ENCODE results near the gene EFHC1.

The EFHC1 gene

GRCh38 chr6:52518279-52518945 lies 98.3 kb downstream of the EFHC1 start:
- peaks cover 22% of the 10 kb centered on the region for H3K4me1 ChIP-seq (ENCODE audit: insufficient read depth, low read length, poor library complexity, severe bottlenecking)
- no peaks in the 10 kb centered on the region for H3K9me3 ChIP-seq (ENCODE audit: insufficient read depth, low read depth, low read length)
- H2AFZ ChIP-seq (ENCODE audit: low read length) = no peak overlapping the region
- no peaks in the 10 kb centered on the region for H3K27me3 ChIP-seq (ENCODE audit: insufficient read depth, low read length, poor library complexity, severe bottlenecking)
- H3K4me3 ChIP-seq (ENCODE audit: low read length, poor library complexity, severe bottlenecking) = no peak overlapping the region
- H3F3A ChIP-seq (ENCODE audit: low read depth) = no peaks in the 10 kb centered on the region
- peak overlapping the region; percentile 19 for H3K4me2 ChIP-seq (ENCODE audit: low read depth, low read length, poor library complexity, severe bottlenecking)
- H3K9ac ChIP-seq (ENCODE audit: low read depth, low read length, poor library complexity, severe bottlenecking) = peak overlapping the region; percentile 13
- no peaks in the 10 kb centered on the region for H3K9me2 ChIP-seq (replicated peaks; ENCODE audit: low read depth, low read length)
- no peak for TF ChIP-seq EZH2phosphoT487 (IDR thresholded peaks at IDR 0.05; ENCODE audit: borderline replicate concordance)
- TF ChIP-seq, protein P1, sequence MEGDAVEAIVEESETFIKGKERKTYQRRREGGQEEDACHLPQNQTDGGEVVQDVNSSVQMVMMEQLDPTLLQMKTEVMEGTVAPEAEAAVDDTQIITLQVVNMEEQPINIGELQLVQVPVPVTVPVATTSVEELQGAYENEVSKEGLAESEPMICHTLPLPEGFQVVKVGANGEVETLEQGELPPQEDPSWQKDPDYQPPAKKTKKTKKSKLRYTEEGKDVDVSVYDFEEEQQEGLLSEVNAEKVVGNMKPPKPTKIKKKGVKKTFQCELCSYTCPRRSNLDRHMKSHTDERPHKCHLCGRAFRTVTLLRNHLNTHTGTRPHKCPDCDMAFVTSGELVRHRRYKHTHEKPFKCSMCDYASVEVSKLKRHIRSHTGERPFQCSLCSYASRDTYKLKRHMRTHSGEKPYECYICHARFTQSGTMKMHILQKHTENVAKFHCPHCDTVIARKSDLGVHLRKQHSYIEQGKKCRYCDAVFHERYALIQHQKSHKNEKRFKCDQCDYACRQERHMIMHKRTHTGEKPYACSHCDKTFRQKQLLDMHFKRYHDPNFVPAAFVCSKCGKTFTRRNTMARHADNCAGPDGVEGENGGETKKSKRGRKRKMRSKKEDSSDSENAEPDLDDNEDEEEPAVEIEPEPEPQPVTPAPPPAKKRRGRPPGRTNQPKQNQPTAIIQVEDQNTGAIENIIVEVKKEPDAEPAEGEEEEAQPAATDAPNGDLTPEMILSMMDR (conservative IDR thresholded peaks at IDR 0.05; ENCODE audit: low read length) = no peak
- H3K79me2 ChIP-seq (ENCODE audit: insufficient read depth, low read length) = peaks cover 73% of the 10 kb centered on the region
- H4K20me1 ChIP-seq (ENCODE audit: insufficient read depth, low read length, poor library complexity, severe bottlenecking) = peaks cover 9% of the 10 kb centered on the region
- peaks cover 66% of the 10 kb centered on the region for H3K36me3 ChIP-seq (ENCODE audit: insufficient read depth, low read length)

- H3K9me3 ChIP-seq (ENCODE audit: insufficient read depth, low read depth, low read length) = no peaks in the 10 kb centered on the region
- H2AFZ ChIP-seq (ENCODE audit: low read length) = no peak overlapping the region
- no peaks in the 10 kb centered on the region for H3K9me2 ChIP-seq (replicated peaks; ENCODE audit: low read depth, low read length)
- no peak for TF ChIP-seq EZH2phosphoT487 (IDR thresholded peaks at IDR 0.05; ENCODE audit: borderline replicate concordance)
- no peak overlapping the region for H3K4me3 ChIP-seq (ENCODE audit: low read length, poor library complexity, severe bottlenecking)
- H3K27me3 ChIP-seq (ENCODE audit: insufficient read depth, low read length, poor library complexity, severe bottlenecking) = no peaks in the 10 kb centered on the region
- H3F3A ChIP-seq (ENCODE audit: low read depth) = no peaks in the 10 kb centered on the region
- H3K4me1 ChIP-seq (ENCODE audit: insufficient read depth, low read length, poor library complexity, severe bottlenecking) = peaks cover 22% of the 10 kb centered on the region
- H3K4me2 ChIP-seq (ENCODE audit: low read depth, low read length, poor library complexity, severe bottlenecking) = no peak overlapping the region
- H4K20me1 ChIP-seq (ENCODE audit: insufficient read depth, low read length, poor library complexity, severe bottlenecking) = peaks cover 9% of the 10 kb centered on the region
- H3K79me2 ChIP-seq (ENCODE audit: insufficient read depth, low read length) = peaks cover 82% of the 10 kb centered on the region
- H3K36me3 ChIP-seq (ENCODE audit: insufficient read depth, low read length) = peaks cover 54% of the 10 kb centered on the region
- no peak overlapping the region for H3K9ac ChIP-seq (ENCODE audit: low read depth, low read length, poor library complexity, severe bottlenecking)
Observed at GRCh38 chr6:52519618-52520017, 99.5 kb downstream of the EFHC1 start.

DNA sequence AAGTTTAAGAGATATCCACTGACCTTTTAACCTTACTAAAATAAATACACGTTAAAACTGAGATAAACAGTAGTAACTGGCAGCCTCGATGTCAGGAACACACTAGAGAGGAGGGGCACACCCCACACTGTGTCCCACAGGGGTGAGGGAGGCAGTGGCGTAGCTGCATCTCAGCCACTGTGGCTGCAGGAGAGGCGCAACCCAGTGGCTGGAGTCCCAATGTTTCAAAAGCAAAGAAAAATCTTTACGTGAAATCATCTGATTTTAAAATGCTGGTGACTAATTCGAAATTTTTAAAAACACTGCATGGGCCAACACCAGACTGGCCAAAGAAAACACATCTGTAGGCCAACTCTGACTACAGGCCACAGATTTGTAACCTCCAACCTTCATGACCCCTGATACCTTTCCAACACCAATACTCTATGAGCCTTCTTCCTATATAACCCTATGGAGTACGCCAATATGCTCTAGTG lies 102.0 kb downstream of the EFHC1 start:
- no peaks in the 10 kb centered on the region for H3F3A ChIP-seq (ENCODE audit: low read depth)
- H3K4me1 ChIP-seq (ENCODE audit: insufficient read depth, low read length, poor library complexity, severe bottlenecking) = peaks cover 27% of the 10 kb centered on the region
- H3K9me2 ChIP-seq (replicated peaks; ENCODE audit: low read depth, low read length) = no peaks in the 10 kb centered on the region
- no peak overlapping the region for H2AFZ ChIP-seq (ENCODE audit: low read length)
- peaks cover 4% of the 10 kb centered on the region for H4K20me1 ChIP-seq (ENCODE audit: insufficient read depth, low read length, poor library complexity, severe bottlenecking)
- no peak overlapping the region for H3K9ac ChIP-seq (ENCODE audit: low read depth, low read length, poor library complexity, severe bottlenecking)
- no peak overlapping the region for H3K4me2 ChIP-seq (ENCODE audit: low read depth, low read length, poor library complexity, severe bottlenecking)
- H3K36me3 ChIP-seq (ENCODE audit: insufficient read depth, low read length) = peaks cover 28% of the 10 kb centered on the region; the same call in 1 of the 2 replicates
- H3K9me3 ChIP-seq (ENCODE audit: insufficient read depth, low read depth, low read length) = no peaks in the 10 kb centered on the region
- TF ChIP-seq, protein P1 (conservative IDR thresholded peaks at IDR 0.05; ENCODE audit: low read length) = no peak
- no peak for TF ChIP-seq EZH2phosphoT487 (IDR thresholded peaks at IDR 0.05; ENCODE audit: borderline replicate concordance)
- H3K27me3 ChIP-seq (ENCODE audit: insufficient read depth, low read length, poor library complexity, severe bottlenecking) = no peaks in the 10 kb centered on the region
- H3K79me2 ChIP-seq (ENCODE audit: insufficient read depth, low read length) = peaks cover 97% of the 10 kb centered on the region
- no peak overlapping the region for H3K4me3 ChIP-seq (ENCODE audit: low read length, poor library complexity, severe bottlenecking)

GRCh38 chr6:52522655-52523054 lies 102.5 kb downstream of the EFHC1 start:
- H3K79me2 ChIP-seq (ENCODE audit: insufficient read depth, low read length) = peaks cover 95% of the 10 kb centered on the region
- no peak overlapping the region for H3K4me2 ChIP-seq (ENCODE audit: low read depth, low read length, poor library complexity, severe bottlenecking)
- TF ChIP-seq, protein P1 (conservative IDR thresholded peaks at IDR 0.05; ENCODE audit: low read length) = no peak
- no peak for TF ChIP-seq EZH2phosphoT487 (IDR thresholded peaks at IDR 0.05; ENCODE audit: borderline replicate concordance)
- H3K4me3 ChIP-seq (ENCODE audit: low read length, poor library complexity, severe bottlenecking) = no peak overlapping the region
- H3K9me2 ChIP-seq (replicated peaks; ENCODE audit: low read depth, low read length) = no peaks in the 10 kb centered on the region
- H4K20me1 ChIP-seq (ENCODE audit: insufficient read depth, low read length, poor library complexity, severe bottlenecking) = no peaks in the 10 kb centered on the region
- H3K9ac ChIP-seq (ENCODE audit: low read depth, low read length, poor library complexity, severe bottlenecking) = no peak overlapping the region
- peaks cover 27% of the 10 kb centered on the region; the same call in 1 of the 2 replicates for H3K36me3 ChIP-seq (ENCODE audit: insufficient read depth, low read length)
- H3K4me1 ChIP-seq (ENCODE audit: insufficient read depth, low read length, poor library complexity, severe bottlenecking) = peaks cover 24% of the 10 kb centered on the region
- H2AFZ ChIP-seq (ENCODE audit: low read length) = no peak overlapping the region
- H3F3A ChIP-seq (ENCODE audit: low read depth) = no peaks in the 10 kb centered on the region
- H3K27me3 ChIP-seq (ENCODE audit: insufficient read depth, low read length, poor library complexity, severe bottlenecking) = no peaks in the 10 kb centered on the region
- no peaks in the 10 kb centered on the region for H3K9me3 ChIP-seq (ENCODE audit: insufficient read depth, low read depth, low read length)

All from Loucy (cell line).